MM.1S (cell line): ENCODE measurements around the gene ZCCHC7.

ENCODE experiments used
- DNase-seq: peaks from one replicate; pipeline ENCODE4 v3.0.0-alpha.2; 2015
- H2AFZ ChIP-seq: fragments of 300-600 bp; sonication (generic); 2 replicates; pipeline ENCODE4 v1.6.0; 2016; ENCODE audit warnings: antibody characterized with exemption, low read length
- H3F3A ChIP-seq: fragments of 300-600 bp; sonication (generic); 2 replicates; pipeline ENCODE4 v1.6.1; 2016; ENCODE audit warnings: mild to moderate bottlenecking, antibody characterized with exemption, low read length, moderate library complexity, mixed read lengths; ENCODE audit not compliant: insufficient read depth
- H3K27ac ChIP-seq: fragments of 300-600 bp; sonication (generic); 2 replicates; pipeline ENCODE4 v1.5.1; 2016; ENCODE audit warnings: mild to moderate bottlenecking, low read length
- H3K27me3 ChIP-seq: fragments of 300-600 bp; sonication (generic); replicated peaks from 2 replicates; pipeline ENCODE4 v1.6.0; 2016; ENCODE audit warnings: low read length; ENCODE audit not compliant: insufficient read depth
- H3K36me3 ChIP-seq: fragments of 300-600 bp; sonication (generic); replicated peaks from 2 replicates; pipeline ENCODE4 v1.6.1; 2016; ENCODE audit warnings: mild to moderate bottlenecking, low read length, mixed read lengths; ENCODE audit not compliant: insufficient read depth
- H3K4me1 ChIP-seq: fragments of 300-600 bp; sonication (generic); 2 replicates; pipeline ENCODE4 v1.6.1; 2016; ENCODE audit warnings: low read length, mixed read lengths
- H3K4me2 ChIP-seq: fragments of 300-600 bp; sonication (generic); 2 replicates; pipeline ENCODE4 v1.6.0; 2016; ENCODE audit warnings: low read depth, low read length
- H3K4me3 ChIP-seq: fragments of 300-600 bp; sonication (generic); 2 replicates; pipeline ENCODE4 v1.5.1; 2016; ENCODE audit warnings: low read length, mixed read lengths
- H3K79me2 ChIP-seq: fragments of 300-600 bp; sonication (generic); 2 replicates; pipeline ENCODE4 v1.6.1; 2016; ENCODE audit warnings: mixed run types, low read length, mixed read lengths
- H3K9ac ChIP-seq: fragments of 300-600 bp; sonication (generic); 2 replicates; pipeline ENCODE4 v1.6.1; 2016; ENCODE audit warnings: low read length, mixed read lengths
- H3K9me2 ChIP-seq: fragments of 300-600 bp; sonication (generic); replicated peaks from 2 replicates; pipeline ENCODE4 v1.6.1; 2016; ENCODE audit warnings: mild to moderate bottlenecking, low read length, mixed read lengths; ENCODE audit not compliant: insufficient read depth
- H3K9me3 ChIP-seq: fragments of 300-600 bp; sonication (generic); replicated peaks from 2 replicates; pipeline ENCODE4 v1.6.1; 2016; ENCODE audit warnings: mild to moderate bottlenecking, low read length, mixed read lengths; ENCODE audit not compliant: insufficient read depth
- H4K20me1 ChIP-seq: fragments of 300-600 bp; sonication (generic); 2 replicates; pipeline ENCODE4 v1.6.1; 2016; ENCODE audit warnings: mild to moderate bottlenecking, low read length, moderate library complexity, mixed read lengths; ENCODE audit not compliant: insufficient read depth
- CTCF ChIP-seq: fragments of 300-600 bp; sonication (generic); IDR thresholded peaks from 2 replicates; pipeline ENCODE4 v1.5.1; 2016; ENCODE audit warnings: antibody characterized with exemption, low read length, mixed read lengths
- EZH2 ChIP-seq: fragments of 300-600 bp; sonication (generic); optimal IDR thresholded peaks from 2 replicates; pipeline ENCODE3; 2017; ENCODE audit warnings: low read depth, mild to moderate bottlenecking, antibody characterized with exemption, low read length, mixed read lengths
- EZH2phosphoT487 ChIP-seq: fragments of 300-600 bp; sonication (generic); IDR thresholded peaks from 2 replicates; pipeline ENCODE4 v1.6.1; 2018; ENCODE audit warnings: antibody characterized with exemption, low read length

ZCCHC7 gene

GRCh38 chr9:37262410-37262809 is 142.0 kb downstream of the ZCCHC7 start:
- Histone ChIP-seq H3F3A (no peaks in the 10 kb centered on the region), H3K4me3 (no peak overlapping the region), H3K79me2 (no peaks in the 10 kb centered on the region), H3K9ac (no peak overlapping the region), H4K20me1 (no peaks in the 10 kb centered on the region), H3K27ac (no peak overlapping the region), H3K36me3 (no peaks in the 10 kb centered on the region), H3K4me1 (no peaks in the 10 kb centered on the region), H3K9me3 (no peaks in the 10 kb centered on the region), H3K9me2 (no peaks in the 10 kb centered on the region), H2AFZ (no peak overlapping the region), H3K27me3 (no peaks in the 10 kb centered on the region), H3K4me2 (no peak overlapping the region)
- TF ChIP-seq CTCF: peak; percentile 38
- no peak for TF ChIP-seq EZH2
- DNase-seq: no peak

GRCh38 chr9:37264539-37264938 is 144.2 kb downstream of the ZCCHC7 start:
- TF ChIP-seq EZH2 (no peak), CTCF (no peak), EZH2phosphoT487 (no peak)
- Histone ChIP-seq H4K20me1 (no peaks in the 10 kb centered on the region), H2AFZ (no peak overlapping the region), H3K36me3 (no peaks in the 10 kb centered on the region), H3F3A (no peaks in the 10 kb centered on the region), H3K4me1 (no peaks in the 10 kb centered on the region), H3K9ac (no peak overlapping the region), H3K9me2 (no peaks in the 10 kb centered on the region), H3K27me3 (no peaks in the 10 kb centered on the region), H3K9me3 (no peaks in the 10 kb centered on the region), H3K4me2 (no peak overlapping the region), H3K4me3 (no peak overlapping the region), H3K27ac (no peak overlapping the region), H3K79me2 (no peaks in the 10 kb centered on the region)
- no peak for DNase-seq

GRCh38 chr9:37266630-37267029 is 146.3 kb downstream of the ZCCHC7 start:
- no peak overlapping the region for H3K4me2 ChIP-seq
- no peaks in the 10 kb centered on the region for H3F3A ChIP-seq
- H3K27ac ChIP-seq: no peak overlapping the region
- no peak overlapping the region for H3K9ac ChIP-seq
- H4K20me1 ChIP-seq: no peaks in the 10 kb centered on the region
- no peaks in the 10 kb centered on the region for H3K9me3 ChIP-seq
- H3K4me3 ChIP-seq: no peak overlapping the region
- no peaks in the 10 kb centered on the region for H3K4me1 ChIP-seq
- no peaks in the 10 kb centered on the region for H3K79me2 ChIP-seq
- no peak overlapping the region for H2AFZ ChIP-seq
- H3K27me3 ChIP-seq: no peaks in the 10 kb centered on the region
- DNase-seq: no peak
- H3K36me3 ChIP-seq: no peaks in the 10 kb centered on the region
- H3K9me2 ChIP-seq: no peaks in the 10 kb centered on the region
- TF ChIP-seq EZH2 (no peak), EZH2phosphoT487 (no peak), CTCF (no peak)

GRCh38 chr9:37269221-37269620 is 148.8 kb downstream of the ZCCHC7 start:
- Histone ChIP-seq H3K79me2 (no peaks in the 10 kb centered on the region), H4K20me1 (no peaks in the 10 kb centered on the region), H3K4me1 (no peaks in the 10 kb centered on the region), H3K9me2 (no peaks in the 10 kb centered on the region), H3K4me3 (no peak overlapping the region), H3K27ac (no peak overlapping the region), H3K36me3 (no peaks in the 10 kb centered on the region), H3K4me2 (no peak overlapping the region), H3K9ac (no peak overlapping the region), H3F3A (no peaks in the 10 kb centered on the region), H3K27me3 (no peaks in the 10 kb centered on the region), H2AFZ (no peak overlapping the region), H3K9me3 (no peaks in the 10 kb centered on the region)
- no peak for TF ChIP-seq EZH2
- no peak for DNase-seq
